HG03045 (cell line): ENCODE data around the gene SPINK14.

Experiments used
- ATAC-seq: cut with Tn5 transposase; IDR thresholded peaks from one replicate; pipeline ENCODE4 v1.9.1; 2021; ENCODE audit warnings: mild to moderate bottlenecking, moderate library complexity; ENCODE audit not compliant: unreplicated experiment

Gene SPINK14, protein sequence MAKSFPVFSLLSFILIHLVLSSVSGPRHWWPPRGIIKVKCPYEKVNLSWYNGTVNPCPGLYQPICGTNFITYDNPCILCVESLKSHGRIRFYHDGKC

DNA sequence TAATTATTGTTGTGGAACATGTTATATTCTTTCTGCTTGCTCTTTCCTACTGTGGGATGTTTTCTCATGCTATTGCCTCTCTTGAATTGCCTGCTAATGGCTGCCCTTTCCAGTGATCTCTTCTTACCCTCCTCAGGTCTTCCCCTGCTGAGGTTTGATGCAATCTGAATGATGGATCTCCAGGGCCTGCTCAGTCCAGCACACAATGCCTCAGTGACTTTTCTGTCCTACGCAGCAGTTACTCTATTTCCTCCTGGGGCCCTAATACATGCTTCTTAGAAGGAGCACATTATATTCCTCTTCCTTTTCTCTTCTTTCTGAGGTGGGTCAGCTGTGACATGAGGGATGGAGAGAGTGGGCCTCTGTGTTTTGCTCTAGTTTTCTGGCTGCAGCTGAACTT lies at the start of gene SPINK14:
Gene SPINK14, plus strand, starts transcription at position 301 of the 400 bp plus-strand sequence. CDS start 1,187 bp downstream, outside the sequence.
- no peak for ATAC-seq

DNA sequence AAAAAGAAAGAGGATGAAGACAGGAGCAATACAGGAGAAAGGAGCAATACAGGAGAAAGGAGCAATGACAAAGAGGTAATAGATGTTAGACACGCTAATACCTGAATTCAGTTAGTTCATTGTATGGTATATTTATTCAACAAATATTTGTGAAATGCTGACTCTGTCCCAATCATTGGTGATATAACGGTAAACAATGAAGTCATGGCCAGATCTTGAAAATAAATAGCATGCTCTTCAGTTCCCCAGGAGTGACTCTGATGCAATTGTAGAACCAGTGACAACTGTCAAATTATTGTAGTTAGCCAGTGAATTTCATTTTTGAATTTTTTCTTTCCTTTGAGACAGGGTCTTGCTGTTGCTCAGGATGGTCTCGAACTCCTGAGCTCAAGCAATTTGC lies 48.0 kb upstream of the SPINK14 start:
- ATAC-seq = no peak

DNA sequence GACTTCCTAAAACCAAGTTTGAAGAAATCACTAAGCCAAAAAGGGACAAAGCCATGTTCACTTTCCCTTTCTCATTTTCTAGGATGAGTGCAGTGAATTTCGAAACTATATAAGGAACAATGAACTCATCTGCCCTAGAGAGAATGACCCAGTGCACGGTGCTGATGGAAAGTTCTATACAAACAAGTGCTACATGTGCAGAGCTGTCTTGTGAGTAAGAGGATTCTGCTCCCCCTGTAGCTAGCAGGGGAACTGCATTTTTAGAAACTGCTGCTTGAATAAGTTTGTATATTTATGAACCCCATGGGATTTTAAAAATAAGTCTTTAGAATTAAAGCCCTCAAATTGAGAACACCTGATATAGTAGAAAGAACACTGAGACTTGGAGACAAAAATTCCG lies 42.7 kb upstream of the SPINK14 start:
- no peak for ATAC-seq

DNA sequence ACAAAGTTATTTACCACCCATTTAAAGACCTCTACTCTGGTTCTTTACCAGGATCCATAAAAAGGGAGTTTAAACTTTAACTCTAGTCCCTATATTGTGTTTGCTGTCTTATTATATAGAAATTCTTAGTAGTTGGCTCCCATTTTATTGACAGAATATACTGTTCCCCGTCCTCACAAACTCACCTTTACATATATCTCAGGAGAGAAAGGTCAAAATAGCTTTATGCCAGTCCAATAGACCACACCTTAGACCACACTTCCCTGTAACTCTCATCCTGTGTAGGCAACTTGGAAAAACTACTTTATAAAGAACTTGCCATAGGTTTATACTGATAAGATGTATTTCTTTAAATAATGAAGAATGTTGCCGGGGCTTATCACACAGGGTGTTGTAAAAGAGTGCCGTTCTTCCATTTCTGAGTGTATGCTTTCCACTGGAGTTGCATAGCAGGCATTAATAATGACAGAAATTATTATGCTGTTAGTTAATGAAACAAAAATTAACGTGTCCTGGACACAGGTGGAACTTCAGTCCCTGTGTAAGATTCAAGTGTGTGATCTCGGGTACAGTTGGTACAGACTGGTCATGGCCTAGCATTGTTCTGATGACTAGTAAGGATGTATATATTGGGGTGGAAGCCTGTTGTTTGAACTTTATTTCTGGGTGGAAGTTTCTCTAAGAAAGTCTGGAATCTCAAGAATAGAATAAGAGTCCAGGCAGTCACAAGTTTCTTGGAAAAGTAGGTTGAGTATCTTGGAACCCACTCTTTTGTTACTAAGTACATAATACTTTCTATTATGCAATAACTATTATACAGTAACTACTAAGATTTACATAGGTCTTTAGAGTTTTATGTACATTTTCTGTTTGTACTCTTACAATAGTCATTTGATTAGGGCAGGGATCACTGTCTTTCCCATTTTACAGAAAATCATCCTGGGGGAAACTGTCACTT lies 33.0 kb upstream of the SPINK14 start:
- ATAC-seq = no peak

DNA sequence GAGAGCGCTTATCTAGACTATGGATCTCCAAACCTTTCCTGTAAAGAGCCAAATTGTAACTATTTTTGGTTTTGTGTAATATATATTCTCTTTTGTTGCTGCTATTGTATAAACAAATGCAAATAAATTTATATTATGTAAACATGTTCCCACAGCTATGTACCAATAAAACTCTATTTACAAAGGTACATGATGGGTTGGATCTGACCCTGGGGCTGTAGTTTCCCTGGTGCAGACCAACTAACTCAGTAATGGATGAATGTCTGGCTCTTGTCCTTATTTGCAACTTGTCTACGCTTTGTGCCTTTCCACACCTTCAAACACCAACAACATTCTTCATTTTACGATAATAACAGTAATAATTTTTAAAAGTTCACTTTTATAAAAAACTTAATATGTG lies 27.5 kb upstream of the SPINK14 start:
- ATAC-seq = no peak

DNA sequence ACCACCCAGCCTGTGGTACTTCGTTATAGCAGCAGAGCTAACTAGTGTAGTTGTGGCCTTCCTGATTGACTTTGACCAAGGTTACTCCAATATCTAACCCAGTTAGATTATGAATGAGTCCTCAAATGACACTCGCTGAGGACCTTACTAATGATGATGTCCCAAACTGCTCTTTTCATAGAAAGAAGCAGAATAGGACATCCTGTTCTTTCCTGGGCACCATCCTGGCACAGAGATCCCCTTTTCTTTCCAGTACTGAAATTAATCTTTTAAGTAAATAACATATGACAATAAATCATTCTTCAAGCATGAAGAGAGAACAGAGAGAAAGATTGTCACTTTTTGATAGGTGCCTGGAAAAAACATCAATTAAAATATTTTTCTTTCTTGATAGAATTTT lies 26.7 kb upstream of the SPINK14 start:
- no peak for ATAC-seq

DNA sequence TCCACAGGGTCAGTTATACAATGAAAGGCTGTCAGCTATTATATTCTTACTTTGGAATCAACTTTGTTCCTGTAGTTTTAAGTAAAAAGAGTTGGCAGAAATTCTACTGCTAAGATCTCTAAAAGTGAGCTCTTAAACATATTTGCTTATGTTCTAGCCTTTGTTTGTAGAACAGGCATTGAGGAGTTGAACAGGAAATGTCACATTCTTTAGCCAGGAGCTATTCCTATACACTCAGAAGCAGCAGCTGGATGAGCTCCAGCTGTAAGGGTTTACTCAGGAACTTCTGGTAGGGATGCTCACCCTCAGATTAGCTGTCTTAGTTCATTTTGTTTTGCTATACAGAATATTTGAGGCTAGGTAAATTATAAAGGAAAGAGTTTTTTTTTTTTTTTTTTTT lies 22.4 kb upstream of the SPINK14 start:
- no peak for ATAC-seq

DNA sequence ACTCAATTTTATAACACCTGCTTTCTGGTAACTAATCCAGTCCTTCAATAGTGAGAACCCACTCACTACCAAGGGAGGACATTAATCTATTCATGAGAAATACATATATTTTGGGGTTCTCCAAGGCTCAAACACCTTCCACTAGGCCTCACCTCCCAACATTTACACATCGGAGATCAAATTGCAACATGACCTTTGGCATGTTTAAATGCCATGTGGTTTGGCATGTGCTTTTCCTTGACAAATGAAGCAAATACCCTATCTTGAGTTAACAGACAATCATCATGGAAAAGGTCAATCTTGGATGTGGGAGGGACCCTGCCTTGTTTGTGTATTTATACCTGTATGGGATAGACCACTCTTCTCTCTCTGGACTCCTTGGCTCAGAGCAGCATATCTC lies 21.9 kb upstream of the SPINK14 start:
- no peak for ATAC-seq

DNA sequence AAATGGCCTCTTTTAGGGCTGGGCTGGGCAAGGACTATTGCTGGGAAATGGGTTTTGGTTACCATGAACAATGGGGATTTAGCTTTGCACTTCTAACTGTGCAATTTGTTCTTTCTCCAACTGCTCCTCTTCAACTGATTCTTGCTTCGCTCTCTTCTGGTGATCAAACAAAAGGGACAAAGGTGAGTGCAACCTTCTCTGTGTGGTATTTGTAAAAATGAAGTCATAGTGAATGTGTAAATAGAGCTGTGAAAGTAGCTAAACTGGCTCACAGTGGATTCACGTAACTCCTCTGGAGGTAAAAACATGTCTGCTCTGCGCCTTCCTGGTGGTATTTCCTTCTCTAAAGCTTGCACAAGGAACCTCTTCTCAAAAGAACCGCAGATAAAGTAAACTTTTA lies 20.9 kb upstream of the SPINK14 start:
- no peak for ATAC-seq

DNA sequence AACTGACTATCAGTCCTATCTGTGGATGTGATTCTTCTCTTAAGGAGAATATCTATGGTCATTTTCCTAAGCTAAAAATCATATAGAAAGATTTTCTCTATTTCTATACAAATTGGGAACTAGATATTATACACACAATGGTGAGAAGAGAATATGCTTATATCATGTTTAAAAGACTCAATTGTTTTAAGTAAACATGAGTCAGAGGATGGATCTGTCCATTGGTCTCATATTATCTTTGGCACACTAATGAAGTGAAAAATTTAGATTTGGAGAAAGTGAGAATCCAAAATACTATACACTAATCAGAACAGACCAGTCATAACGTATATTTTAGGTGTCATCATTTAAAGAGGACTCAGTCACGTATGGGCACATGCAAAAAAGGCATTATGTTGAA lies 16.5 kb upstream of the SPINK14 start:
- ATAC-seq = no peak

DNA sequence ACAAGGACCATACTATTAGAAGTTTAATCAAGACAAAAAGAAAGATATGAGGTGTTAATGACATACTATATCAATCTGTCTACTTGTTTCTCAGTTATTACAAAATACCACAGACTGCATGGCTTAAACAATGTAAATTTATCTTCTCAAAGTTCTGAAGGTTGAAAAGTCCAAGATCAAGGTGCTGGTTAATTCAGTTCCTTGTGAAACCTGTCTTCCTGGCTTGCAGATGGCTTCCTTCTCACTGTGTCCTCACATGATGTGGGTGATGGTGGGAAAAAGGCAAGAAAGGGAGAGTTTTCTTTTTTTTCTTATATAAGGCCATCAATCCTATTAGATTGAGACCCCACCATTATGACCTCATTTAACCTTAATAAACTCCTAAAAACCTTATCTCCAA lies 15.6 kb upstream of the SPINK14 start:
- ATAC-seq = no peak

DNA sequence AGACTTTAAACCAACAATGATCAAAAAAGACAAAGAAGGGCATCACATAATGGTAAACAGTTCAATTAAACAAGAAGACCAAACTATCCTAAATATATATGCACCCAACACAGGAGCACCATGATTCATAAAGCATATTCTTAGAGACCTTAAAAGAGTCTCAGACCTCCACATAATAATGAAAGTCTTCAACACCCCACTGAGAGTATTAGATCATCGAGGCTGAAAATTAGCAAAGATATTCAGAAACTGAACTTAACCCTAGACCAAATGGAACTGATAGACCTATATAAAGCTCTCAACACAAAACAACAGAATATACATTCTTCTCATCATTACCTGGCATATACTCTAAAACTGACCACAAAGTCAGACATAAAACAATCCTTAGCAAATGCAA lies 11.7 kb upstream of the SPINK14 start:
- ATAC-seq = no peak

DNA sequence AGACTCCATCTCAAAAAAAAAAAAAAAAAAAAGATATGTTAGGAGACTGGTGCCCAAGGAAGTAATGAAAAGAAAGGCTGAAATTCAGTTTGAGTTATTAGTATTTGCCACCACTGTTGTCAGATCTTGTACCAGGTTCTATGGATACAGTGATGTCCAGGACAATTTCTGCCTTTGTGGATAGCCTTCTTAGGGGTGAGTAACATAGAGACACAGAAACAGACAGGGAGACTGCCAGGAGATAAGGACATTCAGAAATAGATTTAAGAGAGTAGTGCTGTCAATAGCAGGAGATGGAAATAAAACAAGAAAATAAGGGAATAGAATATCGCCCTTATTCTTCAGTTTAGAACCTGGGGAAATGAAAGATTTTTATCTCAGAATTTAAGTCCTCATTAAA lies 6.3 kb upstream of the SPINK14 start:
- no peak for ATAC-seq

DNA sequence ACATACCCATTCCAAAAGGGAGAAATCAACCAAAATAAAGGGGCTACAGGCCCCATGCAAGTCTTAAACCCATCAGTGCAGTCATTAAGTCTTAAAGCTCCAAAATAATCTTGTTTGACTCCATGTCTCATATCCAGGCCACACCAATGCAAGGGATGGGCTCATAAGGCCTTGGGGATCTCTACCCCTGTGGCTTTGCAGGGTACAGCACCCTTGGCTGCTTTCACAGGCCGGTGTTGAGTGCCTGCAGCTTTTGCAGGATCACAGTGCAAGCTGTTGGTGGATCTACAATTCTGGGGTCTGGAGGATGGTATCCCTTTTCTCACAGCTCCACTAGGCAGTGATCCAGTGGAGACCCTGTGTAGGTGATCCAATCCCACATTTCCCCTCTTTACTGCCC lies 5.0 kb upstream of the SPINK14 start:
- no peak for ATAC-seq

DNA sequence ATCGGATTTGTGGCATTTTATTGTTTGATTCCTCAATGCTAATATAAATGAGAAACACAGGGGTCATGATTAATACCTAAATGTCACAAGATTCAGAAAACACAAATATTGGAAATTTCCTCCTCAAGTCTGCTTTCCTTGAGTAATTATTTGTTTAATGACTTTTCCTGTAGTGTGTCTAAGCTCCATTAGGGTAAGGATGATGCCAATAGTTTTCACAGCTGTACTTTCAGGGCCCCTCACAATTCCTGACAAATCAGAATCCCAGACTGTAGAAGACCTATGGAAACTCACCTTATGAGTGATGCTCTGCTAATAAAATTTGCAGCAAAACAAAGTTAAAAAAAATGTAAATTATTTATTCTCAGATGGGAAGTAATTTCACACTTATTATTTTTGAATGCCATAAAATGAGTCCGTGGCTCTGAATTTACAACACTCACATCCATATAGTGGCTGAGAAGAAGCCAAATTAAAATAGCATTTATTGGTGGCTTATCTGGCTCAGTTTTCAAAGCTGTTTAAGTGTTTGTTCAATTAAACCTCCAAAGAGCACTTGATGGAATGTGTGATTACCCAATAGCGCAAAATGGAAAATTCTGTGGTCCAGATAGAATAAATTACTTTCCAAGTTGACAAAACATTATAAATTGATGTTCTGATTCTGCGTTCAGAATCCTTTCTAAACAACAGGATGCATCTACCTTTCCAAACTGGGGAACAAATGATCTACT lies 1.6 kb upstream of the SPINK14 start:
- ATAC-seq = no peak

DNA sequence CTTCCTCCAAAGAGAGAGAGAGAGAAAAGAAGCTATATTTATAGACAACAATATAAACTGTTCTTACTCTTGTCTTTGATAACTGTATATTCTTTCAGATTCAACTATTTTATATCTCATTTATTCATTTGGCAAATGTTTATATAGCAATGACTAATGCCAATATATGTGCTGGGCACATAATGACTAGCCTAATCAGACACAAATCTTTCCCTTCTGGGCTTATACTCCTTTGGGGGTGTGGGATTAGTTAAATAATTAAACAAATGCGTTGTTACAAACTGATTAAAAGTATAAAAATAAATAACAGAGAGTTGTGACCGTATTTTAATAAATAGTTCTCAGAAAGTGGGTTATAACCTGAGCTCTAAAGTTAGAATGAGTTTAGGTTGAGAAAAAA lies 4.0 kb downstream of the SPINK14 start:
- ATAC-seq = no peak

DNA sequence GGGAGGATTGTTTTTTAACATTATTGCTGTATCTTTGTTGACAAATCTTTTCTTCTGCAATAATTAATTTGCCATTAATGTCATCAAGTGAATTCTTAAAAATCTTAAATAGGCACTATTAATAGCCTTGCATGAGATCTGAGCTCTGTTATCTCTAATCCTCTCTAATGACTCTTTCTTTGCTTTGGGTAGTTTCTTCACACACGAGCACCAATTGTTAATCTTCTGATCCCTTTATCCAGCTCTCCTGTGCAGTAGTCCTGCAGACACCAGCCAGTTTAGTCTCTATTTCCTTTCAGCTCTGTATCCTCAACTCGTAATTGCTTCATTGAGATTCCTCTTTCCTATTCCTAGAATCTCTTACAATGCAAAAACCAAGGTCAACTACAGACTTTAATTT lies 8.1 kb downstream of the SPINK14 start:
- no peak for ATAC-seq

DNA sequence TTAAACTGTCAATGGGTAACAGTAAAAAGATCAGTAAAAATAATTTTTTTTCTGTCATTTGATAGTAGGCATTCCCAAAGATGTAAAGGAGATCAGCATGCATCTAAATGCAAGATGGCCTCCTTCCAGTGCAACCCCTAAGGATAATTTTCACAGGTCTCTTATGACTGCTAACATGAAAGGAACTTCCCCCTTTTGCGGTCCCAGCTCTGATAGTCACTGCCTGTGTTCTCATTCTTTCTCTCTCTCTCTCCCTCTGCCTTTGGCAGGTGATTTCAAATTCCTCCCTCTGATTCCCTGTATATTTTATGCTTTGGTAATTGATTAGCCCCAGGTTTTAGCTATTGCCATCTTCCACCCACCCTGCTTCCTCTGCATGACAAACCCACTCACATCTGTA lies 8.9 kb downstream of the SPINK14 start:
- no peak for ATAC-seq

DNA sequence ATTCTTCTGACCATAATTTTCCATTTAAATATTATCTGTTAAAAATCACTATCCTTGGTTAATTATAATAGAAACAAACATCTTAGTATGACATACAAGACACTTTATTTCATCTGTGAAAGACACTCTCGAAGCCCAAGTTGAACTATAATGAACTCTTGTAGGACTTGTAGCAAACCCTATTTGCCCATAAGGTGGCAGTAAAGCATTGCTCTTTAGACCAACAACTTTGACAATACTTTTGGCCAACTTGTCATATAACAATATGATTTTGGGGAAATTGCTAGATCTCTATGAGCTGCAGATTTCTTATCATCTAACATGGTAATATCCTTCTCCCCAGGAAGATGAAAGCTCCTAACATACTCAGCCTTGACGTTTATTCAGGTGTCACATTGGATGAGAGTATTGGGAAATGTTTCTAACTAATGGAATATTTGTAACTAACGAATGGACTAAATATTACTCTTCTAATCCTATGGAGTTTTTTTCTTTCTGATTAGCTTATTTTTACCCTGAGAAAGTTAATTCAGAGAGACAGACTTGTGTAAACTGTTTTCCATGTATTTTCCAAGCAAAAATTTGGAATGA lies 11.0 kb downstream of the SPINK14 start:
- ATAC-seq = no peak

DNA sequence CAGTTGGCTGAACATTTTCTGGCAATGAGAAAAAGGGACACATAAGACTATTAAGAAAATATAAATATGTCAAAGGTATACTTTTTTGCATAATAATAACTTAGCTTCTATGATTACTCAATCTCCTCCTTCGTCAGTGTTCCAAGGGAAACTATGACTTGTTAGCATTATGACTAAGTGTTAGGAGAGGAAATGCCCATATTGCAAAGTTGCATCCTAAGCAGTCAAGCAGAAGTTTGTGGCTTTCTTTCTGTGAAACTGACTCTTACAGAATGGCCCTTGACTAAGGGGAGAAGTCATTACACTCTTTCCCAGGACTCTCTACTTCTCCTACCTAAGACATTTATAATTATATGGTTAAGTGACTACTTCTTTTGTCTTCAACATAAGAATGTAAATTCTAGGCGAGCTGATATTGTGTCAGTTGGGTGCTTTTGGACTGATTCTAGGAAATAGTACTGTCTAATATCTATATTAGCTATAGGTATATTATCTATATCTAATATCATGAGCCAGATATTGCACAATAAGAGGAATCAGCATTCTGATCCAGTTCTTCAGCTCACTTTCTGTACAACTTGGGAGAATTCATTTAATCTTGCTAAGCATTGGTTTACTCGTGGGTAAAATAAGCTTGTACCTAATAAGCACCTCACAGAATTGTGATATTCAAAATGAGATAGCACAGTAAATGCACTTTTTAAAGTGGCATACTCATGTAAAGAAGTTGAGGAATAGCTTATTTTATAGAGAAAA lies 18.1 kb downstream of the SPINK14 start:
- ATAC-seq = peak; percentile 89

DNA sequence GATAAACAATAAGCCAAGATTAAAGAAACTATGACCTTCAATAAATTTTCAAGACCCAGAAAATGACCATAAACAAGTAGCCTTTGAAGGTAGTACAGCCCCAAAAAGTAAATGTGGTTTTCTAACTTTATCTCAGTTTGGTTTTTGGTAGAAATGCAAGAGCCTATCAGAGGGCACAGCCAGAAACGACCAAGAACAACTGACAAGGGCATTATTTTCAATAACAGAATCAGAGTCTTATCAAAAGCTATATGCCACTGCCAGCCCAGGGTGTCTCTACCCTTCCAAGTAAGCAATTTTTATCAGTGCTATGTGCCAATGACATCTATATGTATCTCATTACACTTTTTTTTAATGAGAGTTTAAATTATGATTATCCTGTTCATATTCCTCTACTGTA lies 22.7 kb downstream of the SPINK14 start:
- no peak for ATAC-seq
